C4-2B (cell line): ENCODE results near the gene HOXB1.

ENCODE experiments used
- ZFX ChIP-seq: fragments of 450-650 bp; IDR thresholded peaks from 2 replicates; pipeline ENCODE4 v1.6.1; 2017
- TF ChIP-seq, protein P1 (sequence below): fragments of 450-650 bp; conservative IDR thresholded peaks from 2 replicates; pipeline ENCODE4 v1.5.1; 2017; ENCODE audit warnings: mild to moderate bottlenecking

DNA sequence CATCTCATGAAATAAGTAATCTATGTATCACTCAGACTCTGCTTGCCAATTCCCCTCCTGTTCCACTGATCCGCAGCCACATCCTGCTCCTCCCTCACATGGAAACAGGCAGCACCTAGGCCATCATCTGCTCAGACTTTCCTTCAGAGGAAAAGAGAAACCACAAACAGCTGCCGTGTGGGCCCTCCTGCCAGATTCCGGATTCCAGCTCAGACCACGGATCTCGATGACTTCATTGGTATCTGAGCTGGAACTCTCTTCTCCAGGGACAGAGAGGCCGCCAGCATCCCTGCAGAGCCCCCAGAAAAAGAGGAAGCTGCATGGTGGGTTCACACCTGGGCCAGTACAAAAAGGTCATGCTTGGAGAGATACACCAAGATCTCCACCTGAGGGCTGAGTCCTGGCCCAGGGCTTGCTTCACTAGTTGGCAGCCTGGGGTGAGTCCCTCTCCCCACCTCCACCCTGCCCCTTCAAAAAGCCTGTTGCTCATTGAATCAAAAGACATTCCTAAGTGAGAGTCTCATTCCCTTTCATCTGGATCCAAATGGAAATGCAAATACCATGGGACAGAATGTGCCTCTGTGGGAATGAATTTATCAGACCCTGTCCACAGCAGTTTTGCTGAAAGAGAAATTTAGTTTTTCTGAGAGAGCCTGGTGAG lies 47.2 kb downstream of the HOXB1 start:
- TF ChIP-seq, protein P1, sequence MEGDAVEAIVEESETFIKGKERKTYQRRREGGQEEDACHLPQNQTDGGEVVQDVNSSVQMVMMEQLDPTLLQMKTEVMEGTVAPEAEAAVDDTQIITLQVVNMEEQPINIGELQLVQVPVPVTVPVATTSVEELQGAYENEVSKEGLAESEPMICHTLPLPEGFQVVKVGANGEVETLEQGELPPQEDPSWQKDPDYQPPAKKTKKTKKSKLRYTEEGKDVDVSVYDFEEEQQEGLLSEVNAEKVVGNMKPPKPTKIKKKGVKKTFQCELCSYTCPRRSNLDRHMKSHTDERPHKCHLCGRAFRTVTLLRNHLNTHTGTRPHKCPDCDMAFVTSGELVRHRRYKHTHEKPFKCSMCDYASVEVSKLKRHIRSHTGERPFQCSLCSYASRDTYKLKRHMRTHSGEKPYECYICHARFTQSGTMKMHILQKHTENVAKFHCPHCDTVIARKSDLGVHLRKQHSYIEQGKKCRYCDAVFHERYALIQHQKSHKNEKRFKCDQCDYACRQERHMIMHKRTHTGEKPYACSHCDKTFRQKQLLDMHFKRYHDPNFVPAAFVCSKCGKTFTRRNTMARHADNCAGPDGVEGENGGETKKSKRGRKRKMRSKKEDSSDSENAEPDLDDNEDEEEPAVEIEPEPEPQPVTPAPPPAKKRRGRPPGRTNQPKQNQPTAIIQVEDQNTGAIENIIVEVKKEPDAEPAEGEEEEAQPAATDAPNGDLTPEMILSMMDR = no peak
- no peak for TF ChIP-seq ZFX
